ENCODE measurements around the gene SLC5A3. TPM values are rescaled to one million over a fixed set of nuclear protein-coding genes. Genes with fewer than 3 reads are reported as not detected.

The SLC5A3 gene
- total and polyA plus RNA-seq, 9 donors: 3.1 to 16.9 (median 14.6) TPM

DNA sequence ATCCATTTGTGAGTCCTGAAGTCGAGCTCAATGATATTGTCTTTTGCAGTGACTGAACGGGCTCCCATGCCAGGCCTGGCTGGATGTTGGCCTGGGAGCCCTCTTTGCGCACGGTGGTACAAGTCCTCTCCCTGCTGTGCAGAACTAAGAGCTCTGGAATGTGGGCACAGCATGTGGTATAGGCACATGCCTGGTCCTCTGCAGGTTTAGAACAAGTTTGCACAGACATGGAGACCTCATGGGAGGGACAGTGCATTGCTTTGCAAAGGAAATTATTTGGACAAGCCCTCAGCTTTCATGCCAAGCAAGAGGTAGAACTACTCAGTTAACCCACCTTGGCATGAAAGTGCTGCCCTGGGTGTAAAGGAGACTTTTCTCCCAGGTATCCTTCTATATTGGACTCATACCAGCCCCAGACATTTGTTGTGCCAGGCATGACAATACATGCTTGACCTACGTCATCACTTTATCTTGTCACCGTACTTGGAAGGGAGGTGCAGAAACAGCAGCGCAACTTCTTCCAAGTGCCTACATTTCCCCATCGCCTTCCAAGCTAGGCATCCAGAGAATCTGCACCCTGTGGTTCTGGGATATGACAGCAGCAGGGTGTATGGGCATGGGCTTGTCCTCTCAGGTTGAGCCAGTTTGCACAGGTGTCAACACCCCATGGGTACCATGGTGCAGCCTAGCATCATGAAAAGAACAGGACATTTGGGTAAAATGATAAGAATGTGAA lies 37.6 kb upstream of the SLC5A3 start:
- Histone ChIP-seq H3K27me3 (no peaks in the 10 kb centered on the region), H3K9me3 (no peaks in the 10 kb centered on the region), H3K27ac (no peak overlapping the region), H3K4me3 (no peak overlapping the region), H3K36me3 (no peaks in the 10 kb centered on the region), H3K4me1 (ENCODE audit: insufficient read depth) (peaks cover 2% of the 10 kb centered on the region)
- intact Hi-C loops (cut with DNase I): no loop called here
- no peak for DNase-seq
- WGBS, 3 donors: 94 to 98% (median 95%) methylated on average over 8 of the region's 8 CpGs
- TF ChIP-seq CTCF (IDR thresholded peaks at IDR 0.05) (no peak), POLR2A (IDR thresholded peaks at IDR 0.05) (no peak), EP300 (IDR thresholded peaks at IDR 0.05) (no peak)

- no peak overlapping the region for H3K27ac ChIP-seq
- H3K4me3 ChIP-seq: no peak overlapping the region
- H3K36me3 ChIP-seq: no peaks in the 10 kb centered on the region
- intact Hi-C loops (cut with DNase I): no loop called here
- DNase-seq: no peak
- peaks cover 2% of the 10 kb centered on the region for H3K4me1 ChIP-seq (ENCODE audit: insufficient read depth)
- TF ChIP-seq POLR2A (IDR thresholded peaks at IDR 0.05): no peak
- no peak for TF ChIP-seq CTCF (IDR thresholded peaks at IDR 0.05)
- no peak for TF ChIP-seq EP300 (IDR thresholded peaks at IDR 0.05)
- 85 to 90% (median 86%) methylated on average over 11 of the region's 11 CpGs for WGBS, 3 donors
- H3K27me3 ChIP-seq: no peaks in the 10 kb centered on the region
- H3K9me3 ChIP-seq: no peaks in the 10 kb centered on the region
Observed at GRCh38 chr21:34037009-34037795, 36.2 kb upstream of the SLC5A3 start.

DNA sequence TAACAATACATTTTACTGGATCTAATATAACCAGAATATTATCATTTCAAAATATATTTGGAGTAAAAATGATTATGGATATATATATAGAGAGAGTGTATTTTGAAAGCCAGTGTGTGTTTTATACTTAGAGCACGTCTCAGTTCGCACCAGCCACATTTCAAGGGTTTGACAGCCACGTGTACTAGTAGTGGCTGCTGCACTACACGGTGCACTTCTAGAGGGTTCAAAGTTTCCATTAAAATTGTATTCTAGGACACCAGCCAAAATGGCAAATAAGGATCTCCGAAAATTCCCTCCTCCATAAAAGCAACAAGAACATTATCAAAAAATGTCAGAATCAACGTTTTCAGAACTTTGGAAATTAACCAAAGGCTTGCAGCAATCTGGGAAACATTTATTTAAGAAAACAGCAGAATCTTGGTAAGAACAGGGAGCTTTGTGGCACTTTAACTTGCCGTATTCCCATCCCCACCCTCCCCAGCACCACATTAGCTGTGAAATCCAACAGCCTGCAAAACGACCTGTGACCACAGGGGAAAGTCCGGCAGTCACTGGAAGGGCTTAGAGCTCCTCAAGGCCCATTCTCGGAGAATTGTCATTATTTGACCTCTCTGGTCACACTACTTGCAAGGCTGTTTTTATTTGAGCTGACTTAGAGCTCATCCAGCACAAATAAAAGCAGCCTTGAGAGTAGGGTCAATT lies 33.5 kb upstream of the SLC5A3 start:
- Histone ChIP-seq H3K9me3 (no peaks in the 10 kb centered on the region), H3K27ac (no peak overlapping the region), H3K4me1 (ENCODE audit: insufficient read depth) (no peaks in the 10 kb centered on the region), H3K27me3 (no peaks in the 10 kb centered on the region), H3K36me3 (no peaks in the 10 kb centered on the region), H3K4me3 (no peak overlapping the region)
- DNase-seq: no peak
- 18 to 25% (median 24%) methylated on average over 10 of the region's 10 CpGs for WGBS, 3 donors
- TF ChIP-seq POLR2A (IDR thresholded peaks at IDR 0.05) (no peak), CTCF (IDR thresholded peaks at IDR 0.05) (no peak), EP300 (IDR thresholded peaks at IDR 0.05) (no peak)
- intact Hi-C loops (cut with DNase I): no loop called here

DNA sequence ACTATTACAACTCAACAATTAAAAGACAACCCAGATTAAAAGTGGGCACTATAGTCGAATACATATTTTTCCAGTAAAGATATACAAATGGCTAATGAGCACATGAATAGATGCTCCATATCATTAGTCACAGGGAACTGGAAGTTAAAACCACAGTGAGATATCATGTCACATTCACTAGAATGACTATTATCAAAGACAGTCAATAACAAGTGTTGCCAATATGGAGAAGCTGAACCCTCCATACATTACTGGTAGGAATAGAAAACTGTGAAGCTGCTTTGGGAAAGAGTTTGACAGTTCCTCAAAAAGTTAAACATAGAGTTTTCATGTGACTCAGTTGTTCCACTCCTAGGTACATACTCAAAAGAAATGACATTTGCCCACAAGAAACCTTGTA lies 30.6 kb upstream of the SLC5A3 start:
- WGBS, 3 donors: 78 to 90% (median 80%) methylated on average over 1 of the region's 1 CpG
- no peak overlapping the region for H3K4me3 ChIP-seq
- no peak overlapping the region for H3K27ac ChIP-seq
- intact Hi-C loops (cut with DNase I): no loop called here
- H3K9me3 ChIP-seq: no peaks in the 10 kb centered on the region
- H3K4me1 ChIP-seq (ENCODE audit: insufficient read depth): no peaks in the 10 kb centered on the region
- H3K36me3 ChIP-seq: no peaks in the 10 kb centered on the region
- TF ChIP-seq POLR2A (IDR thresholded peaks at IDR 0.05): no peak
- no peak for TF ChIP-seq CTCF (IDR thresholded peaks at IDR 0.05)
- TF ChIP-seq EP300 (IDR thresholded peaks at IDR 0.05): no peak
- no peak for DNase-seq
- H3K27me3 ChIP-seq: no peaks in the 10 kb centered on the region
